Right hindlimb (tissue), 1 donor: ENCODE data around the gene TMEM263.
A peak's percentile ranks its signal among the peaks of the same experiment; 100 is the strongest.

Source experiments
- DNase-seq: peaks from one replicate; pipeline ENCODE4 v3.0.0-alpha.2; 2018

Gene TMEM263

DNA sequence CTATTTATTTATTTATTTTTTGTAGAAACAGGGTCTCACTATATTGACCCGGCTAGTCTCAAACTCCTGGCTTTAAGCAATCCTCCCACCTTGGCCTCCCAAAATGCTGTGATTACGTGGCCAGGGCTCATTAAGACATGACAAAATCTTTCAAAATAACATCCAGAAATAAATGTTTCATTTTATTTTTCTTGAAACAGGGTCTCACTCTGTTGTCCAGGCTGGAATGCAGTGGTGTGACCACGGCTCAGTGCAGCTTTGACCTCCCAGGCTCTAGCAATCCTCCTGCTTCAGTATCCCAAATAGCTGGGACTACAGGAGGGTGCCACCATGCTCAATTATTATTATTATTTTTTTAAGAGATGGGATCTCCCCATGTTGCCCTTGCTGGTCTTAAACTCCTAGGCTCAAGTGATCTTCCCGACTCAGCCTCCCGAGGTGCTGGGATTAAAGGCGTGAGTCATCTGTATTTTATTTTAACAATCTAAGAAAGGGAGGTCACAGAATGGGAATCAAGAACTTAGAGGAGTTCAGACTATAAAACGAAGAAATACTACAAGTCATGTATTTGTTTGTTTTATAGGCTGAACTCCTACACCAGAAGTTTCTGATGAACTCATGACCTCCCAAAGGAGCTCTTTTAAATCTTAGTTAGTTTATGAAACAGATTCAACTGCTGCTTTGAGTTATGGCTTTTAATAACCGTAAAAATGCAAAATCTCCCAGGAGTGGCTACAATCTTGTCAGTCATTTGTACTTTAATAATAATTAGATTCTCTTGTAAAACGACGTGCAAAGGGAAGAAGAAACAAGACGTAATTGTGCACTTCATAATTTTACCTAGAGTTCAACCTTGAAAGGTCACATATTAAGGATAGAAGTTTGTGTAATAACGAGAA lies 2.1 kb upstream of the TMEM263 start:
- DNase-seq, result no peak

DNA sequence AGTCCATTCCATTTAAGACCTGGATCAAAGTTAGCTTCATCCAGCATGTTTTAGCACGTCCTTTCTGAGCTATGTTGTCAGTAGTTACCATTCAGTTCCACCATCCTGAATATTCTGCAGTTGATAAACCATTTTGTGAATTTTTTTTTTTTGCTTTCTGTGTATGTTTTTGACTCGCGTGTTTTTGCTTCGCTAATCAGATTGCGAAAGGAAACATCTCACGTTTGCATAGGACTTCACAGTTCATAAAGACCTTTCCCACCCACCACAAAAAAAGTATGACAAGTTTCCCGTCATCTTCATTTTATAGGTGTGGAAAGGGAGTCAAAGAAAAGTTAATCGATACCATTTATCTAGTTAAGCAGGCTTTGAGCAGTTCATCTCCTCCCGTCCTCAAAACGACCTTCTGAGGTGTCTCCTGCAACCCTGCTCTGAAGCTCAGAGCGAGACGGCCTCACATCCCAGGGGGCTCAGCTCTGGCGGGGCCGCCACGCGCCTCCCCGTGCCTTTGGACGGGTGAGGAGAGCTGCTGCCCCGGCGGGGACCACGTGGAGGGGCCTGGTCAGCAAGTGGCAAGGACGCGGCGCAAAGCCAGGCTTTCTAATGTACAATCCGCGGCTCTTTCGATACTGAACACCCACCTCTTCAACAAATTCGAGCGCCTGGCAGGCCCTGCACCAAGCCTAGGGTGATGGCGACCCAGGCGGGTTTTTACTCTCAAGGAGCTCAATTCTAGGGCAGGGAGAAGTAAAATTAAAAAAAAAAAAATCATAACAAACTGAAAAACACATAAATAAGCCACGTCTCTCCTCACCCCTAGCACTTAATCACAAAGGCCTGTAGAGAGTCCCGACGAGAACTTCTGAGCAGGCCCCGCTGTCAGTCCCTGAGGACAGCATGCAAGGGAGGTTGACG lies 988 bp upstream of the TMEM263 start:
- DNase-seq, result peak; percentile 71

DNA sequence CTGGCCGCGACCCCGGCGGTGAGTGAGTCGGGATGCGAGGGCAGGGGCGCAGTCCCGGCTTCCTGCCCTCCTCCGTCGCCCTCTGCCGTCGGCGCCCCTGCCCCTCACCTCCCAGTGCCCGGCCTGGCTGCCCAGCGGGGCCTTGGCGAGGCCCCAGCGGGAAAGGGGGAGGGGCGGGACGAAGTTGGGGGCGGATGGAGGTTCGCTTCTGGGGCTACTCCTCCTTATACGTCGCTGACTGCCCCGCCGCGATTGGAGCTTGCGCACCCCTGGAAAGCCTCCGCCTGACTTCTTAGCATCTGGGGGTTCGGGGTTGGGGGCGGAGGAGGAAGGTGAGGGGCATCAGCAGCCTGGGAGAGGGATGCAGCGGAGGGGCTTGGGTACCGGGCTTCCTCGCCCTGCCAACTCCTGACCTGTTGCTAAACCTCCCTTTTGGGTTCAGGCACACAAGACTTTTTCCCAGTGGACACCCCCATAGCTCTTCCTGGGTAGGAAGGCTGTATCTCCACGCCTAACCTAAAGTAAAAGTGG lies 406 bp downstream of the TMEM263 start:
- peak; percentile 87 for DNase-seq

- DNase-seq, result no peak
These were observed 1.9 kb downstream of the TMEM263 start for GRCh38 chr12:106957583-106957982.

- DNase-seq, result no peak
These were observed 4.7 kb downstream of the TMEM263 start for GRCh38 chr12:106960443-106960842.

GRCh38 chr12:106962286-106962685 lies 6.6 kb downstream of the TMEM263 start:
- DNase-seq, result no peak

- DNase-seq, result no peak
These were observed 8.8 kb downstream of the TMEM263 start for GRCh38 chr12:106964526-106964925.

DNA sequence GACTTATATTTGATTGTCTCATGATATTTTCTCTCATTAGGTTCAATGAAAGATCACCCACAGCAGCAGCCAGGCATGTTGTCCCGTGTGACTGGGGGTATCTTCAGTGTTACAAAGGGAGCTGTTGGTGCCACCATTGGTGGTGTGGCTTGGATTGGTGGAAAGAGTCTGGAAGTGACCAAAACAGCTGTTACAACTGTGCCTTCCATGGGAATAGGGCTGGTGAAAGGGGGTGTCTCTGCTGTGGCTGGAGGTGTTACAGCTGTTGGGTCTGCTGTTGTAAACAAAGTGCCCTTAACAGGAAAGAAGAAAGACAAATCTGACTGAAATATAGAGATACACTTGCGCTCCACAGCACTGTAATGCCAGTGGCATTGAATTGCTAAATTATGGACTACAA lies 15.4 kb downstream of the TMEM263 start:
- no peak for DNase-seq

GRCh38 chr12:106973545-106973944 lies 17.8 kb downstream of the TMEM263 start:
- no peak for DNase-seq

DNA sequence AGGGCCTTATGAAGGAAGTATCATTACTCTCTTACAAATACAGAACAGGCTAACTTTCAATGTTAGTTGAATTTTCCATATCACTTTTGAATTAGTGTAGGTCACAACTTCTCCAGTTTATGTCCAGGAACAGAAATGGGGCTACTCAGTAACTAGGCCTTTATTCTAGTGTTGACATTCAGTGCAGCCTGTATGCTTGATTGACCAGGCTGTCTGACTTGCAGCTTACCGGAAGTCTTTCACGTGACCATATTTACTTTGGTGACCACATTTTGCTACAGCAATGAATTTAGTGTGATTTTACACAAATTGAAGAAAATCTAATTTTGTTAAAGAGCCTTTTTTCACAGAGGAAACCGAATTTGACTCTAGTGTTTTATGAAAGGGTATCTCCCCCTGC lies 18.8 kb downstream of the TMEM263 start:
- DNase-seq, result no peak

DNA sequence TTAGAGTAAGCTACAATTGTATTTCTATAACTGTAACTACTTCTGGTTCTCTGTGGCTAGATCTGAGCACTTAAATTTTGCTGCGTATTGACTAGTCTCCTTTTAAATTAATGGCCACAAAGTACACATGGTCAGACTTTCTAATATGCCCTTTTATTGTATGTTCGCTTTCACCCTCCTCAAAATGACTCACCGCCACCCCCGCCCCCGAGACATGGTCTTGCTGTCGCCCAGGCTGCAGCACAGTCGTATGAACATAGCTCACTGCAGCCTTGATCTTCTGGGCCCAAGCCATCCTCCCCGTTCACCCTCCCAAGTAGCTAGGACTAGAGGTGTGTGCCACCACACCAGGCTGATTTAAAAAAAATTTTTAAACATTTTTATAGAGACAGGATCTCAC lies 19.4 kb downstream of the TMEM263 start:
- no peak for DNase-seq

DNA sequence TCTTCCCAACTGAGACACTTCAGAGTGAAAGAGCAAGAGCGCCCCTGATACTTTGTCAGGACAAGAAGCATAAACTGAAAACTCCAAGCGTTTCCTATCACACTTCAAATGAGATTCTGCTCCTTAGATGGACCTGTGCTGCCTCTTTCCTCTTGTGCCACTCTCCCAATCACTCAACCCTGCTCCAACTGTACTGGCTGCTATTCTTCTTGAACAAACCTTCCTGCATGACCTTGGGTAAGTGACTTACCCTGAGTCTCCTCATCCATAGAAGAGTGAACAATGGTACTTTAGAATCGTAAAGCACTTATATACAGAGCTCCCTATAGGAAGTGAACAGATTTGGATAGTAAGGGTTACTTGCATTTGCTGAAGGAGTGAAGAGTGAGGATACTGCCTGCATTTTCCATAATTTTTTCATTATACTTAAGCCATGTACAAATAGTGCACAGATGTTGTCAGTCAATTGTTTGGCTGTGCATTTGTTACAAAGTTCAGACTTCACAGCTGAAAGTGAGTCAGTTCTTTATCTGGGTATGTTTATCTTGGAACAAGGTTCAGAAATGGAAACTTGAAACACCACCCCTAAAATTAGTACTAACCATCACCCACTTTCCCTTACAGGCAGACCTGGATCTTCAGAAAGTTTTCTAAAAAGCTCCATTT lies 20.4 kb downstream of the TMEM263 start:
- no peak for DNase-seq

DNA sequence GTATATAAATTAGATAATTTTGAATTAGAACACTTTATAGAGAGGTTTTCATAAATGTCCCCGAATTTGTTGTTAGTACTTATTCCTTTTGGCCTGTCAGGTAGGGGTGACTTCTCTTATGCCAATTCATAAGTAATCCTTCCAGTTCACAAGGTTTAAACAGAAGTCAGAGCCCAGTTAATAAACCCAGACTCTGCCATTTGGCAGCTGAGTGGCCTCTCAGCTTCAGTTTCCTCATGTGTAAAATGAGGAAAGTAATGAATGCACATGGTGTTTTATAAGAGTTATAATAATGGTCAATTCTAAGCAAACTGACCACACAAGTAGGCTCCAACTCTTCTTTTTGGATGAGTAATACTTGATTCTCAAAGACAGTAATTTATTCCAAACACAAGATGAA lies 21.0 kb downstream of the TMEM263 start:
- DNase-seq, result no peak

- DNase-seq, result peak; percentile 52
These were observed 22.5 kb downstream of the TMEM263 start for GRCh38 chr12:106978035-106978800.

GRCh38 chr12:106980944-106981343 lies 25.2 kb downstream of the TMEM263 start:
- DNase-seq, result no peak

GRCh38 chr12:106981788-106982187 lies 26.1 kb downstream of the TMEM263 start:
- no peak for DNase-seq

DNA sequence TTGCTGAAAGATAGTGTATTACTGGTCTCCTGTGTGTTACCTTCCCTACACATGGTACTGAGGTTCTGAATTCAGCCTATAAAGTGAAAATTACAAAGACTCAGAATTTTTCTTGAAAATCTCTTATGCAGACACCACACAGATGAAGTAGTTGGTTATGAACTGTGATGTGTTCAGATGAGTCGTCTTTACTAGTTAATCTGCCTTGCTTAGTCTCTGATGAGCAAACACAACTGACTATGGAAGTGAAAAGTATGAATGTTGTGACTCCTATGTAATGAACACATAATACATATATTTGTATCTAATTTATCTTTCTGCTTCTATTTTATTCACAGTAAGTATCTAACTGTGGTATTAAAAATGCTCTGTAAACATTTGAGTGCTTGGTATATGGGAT lies 26.5 kb downstream of the TMEM263 start:
- DNase-seq, result no peak

DNA sequence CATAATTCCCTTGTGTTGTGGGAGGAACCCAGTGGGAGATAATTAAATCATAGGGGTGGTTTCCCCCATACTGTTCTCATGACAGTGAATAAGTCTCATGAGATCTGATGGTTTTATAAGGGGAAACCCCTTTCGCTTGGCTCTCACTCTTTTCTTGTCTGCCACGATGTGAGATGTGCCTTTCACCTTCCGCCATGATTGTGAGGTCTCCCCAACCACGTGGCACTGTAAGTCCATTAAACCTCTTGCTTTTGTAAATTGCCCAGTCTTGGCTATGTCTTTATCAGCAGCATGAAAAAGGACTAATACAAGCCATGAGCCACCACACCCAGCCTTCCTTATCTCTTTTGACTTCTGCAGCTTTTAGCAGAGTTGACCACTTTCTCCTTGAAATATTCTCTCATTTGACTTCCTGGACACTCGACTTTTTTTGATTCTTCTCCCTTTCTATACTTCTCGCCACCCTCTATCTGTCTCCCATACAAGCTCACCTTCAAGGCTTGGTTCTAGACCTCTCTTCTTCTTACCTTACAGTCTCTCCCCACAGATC lies 29.0 kb downstream of the TMEM263 start:
- DNase-seq, result no peak

DNA sequence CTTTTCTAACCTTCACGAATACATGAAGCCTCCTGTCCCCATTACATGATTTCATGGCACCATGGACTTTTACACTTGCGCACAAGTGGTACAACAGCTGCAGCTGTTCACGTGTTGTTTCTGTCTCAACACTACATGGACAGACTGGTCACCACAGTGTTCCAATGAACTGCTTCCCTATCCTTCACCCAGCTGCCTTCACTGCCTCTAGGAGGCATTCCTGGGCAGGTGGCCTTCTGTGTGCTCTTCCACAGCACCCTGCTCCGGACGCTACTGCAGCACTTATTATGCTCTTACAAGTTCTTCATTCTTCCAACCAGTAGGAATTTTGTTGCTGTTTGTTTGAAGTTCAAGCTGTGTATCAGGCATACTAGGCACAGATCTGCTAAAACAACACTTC lies 29.8 kb downstream of the TMEM263 start:
- peak; percentile 38 for DNase-seq

GRCh38 chr12:106986135-106986534 lies 30.4 kb downstream of the TMEM263 start:
- no peak for DNase-seq

DNA sequence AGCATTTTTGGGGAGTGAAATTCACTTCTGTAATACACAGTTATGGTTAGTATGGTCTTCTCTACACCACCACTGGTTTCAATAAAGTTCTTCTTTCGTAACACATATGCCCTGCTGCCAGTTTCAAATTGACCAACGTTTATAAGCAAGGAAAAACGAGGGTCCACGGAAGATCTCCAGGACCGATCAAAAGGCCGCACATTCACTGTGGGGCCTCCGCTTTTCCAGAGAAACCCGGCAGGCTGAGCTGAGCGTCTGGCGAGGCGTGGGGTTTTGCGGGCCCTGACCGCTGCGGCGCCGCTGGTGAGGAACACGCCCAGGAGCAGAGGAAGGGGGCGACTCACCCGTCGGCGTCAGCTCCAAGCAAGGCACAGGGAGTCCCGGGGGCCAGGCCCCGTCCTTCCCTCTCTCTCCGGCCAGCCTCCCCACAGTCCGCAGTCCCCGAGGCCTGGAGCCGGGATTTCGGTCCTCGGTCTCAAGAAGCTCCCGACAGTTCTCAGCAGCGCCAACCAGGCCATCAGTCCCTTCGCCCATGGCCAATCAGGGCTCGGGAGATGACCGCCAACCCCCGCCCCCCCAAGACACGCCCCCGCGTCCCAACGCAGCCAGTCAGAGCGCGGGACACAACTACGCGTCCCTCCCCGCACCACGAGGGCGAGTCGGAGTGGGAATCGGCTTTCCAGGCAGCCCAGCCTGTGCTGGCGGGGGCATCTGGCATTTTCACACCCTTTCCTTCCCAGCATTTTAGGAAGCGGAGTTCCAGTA lies 31.1 kb downstream of the TMEM263 start, which contains the start of gene MTERF2:
Gene MTERF2, minus strand, starts transcription at position 522 of the 765 bp plus-strand sequence. CDS start 8,432 bp downstream, outside the sequence.
- peak; percentile 99 for DNase-seq
